ENCODE data around the gene TCHHL1.

Gene TCHHL1

DNA sequence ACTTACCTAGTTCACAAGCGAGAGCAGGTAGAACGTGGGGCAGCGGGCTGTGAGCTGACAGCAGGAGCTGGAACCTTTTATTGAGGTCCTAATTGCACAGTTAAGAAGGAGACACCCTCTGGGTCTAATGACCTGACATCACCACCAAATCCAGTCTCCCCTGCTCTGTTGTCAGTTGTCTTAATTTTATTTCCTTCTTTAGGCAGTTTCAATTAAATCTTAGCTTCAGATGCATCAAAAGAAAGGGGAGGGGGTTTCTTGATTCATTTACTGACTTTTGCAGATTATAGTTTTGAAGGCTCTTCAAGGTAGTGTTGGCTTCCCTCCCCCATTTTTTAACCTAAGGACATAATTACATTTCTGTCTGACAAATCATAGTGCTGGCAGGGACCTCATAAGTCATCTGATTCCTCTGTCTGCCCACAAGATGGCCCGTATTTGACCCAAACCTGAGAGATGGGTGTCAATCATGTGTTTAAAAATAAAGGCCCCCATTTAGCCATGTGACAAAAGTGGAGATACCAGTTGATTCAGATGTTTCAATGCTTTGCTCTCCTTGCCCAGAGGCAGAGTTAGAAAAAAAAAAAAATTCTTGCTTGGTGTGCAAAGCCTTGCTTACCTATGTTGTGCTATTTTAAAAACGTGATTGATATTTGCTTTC, at the start of gene TCHHL1:
TCHHL1 (minus strand) TSS at position 51 of the 661 bp plus-strand sequence. CDS start 921 bp downstream, outside the sequence.
- DNase-seq (ENCODE audit: low read depth in 2 of 2) = no peak

DNA sequence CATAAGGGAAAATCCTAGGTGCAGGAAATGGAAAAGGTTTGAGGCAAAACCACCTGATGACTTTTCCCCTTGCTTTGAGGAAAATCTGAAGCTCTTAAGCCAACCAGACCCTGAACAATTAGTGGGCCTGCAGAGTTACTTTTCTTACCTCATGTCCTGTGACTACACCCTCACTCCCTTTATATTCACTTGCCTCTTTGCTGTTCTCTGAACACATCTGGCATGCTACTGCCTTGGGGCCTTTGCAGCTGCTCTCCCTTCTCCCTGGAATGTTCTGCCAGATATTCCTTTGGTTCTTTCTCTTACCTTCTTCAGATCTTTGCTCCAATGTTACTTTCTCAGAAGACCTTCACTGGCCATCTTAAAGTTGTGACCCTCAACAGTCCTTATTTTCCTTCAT, 48.4 kb upstream of the TCHHL1 start:
- DNase-seq (ENCODE audit: low read depth in 2 of 2) = no peak

DNA sequence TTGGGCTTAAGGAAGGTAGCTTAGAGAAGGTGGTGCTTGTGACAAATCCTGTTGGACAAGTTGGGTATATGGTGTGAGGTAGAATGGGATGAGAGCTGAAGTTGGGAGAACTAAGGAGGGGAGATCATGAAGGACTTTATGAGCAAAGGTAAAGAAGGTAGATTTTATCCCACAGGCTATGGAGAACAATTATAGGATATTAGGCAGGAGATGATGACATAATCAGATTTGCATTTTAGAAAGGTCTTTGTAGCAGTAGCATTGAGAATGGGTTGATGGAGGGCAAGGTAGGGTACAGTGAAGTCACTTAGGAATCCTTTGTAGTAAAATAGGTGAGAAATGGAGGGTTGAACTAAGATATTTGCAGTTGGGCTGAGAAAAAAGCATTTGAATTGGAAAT, 41.3 kb upstream of the TCHHL1 start:
- no peak for DNase-seq (ENCODE audit: low read depth in 2 of 2)

DNA sequence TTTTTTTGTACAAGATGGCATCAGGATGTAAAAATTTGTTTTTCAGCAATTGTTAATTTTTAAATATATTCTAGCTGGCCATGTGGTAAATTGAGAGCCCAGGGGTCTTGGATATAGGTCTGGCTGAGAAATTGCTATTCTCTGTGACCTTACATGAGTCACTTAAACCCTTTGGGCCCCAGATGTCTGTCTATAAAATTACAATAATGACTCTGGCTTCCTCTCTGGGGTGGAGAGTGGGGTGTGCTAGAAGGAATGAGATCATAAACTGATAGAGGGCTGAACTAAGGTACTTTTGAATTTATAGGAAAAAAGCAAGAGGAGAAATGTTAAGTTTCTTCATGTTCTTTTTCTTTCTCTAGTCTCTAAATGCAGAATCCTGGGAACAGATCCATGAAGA, 38.8 kb upstream of the TCHHL1 start:
- DNase-seq (ENCODE audit: low read depth in 2 of 2) = no peak

DNA sequence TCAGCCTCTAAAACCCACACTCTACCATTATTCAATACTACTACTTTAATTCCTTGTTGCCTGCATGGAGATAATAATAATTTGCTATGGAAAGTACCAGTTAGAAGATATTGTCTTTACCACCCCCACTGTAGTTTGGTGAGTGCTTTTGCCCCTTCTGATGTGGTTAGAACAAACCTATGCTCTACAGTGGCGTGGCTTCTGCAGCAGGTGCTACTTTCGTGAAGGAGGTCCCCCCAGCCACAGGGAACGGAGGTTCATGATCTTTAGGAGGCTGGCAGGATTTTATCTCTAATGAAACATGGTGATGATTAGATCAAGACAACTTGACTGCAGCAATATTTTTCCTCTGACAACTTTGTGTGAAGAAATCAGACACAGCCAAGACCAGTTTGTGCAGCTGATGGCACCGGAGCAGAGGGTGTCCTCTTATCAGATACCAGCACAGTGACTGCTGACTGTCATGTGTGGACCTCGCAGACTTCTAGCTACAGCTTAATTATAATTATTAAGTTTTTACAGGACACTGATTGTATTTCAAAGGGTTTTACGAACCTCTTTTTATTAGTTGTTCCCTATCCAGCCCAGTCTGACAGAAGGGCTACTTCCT, 37.1 kb upstream of the TCHHL1 start:
- DNase-seq (ENCODE audit: low read depth in 2 of 2) = no peak

DNA sequence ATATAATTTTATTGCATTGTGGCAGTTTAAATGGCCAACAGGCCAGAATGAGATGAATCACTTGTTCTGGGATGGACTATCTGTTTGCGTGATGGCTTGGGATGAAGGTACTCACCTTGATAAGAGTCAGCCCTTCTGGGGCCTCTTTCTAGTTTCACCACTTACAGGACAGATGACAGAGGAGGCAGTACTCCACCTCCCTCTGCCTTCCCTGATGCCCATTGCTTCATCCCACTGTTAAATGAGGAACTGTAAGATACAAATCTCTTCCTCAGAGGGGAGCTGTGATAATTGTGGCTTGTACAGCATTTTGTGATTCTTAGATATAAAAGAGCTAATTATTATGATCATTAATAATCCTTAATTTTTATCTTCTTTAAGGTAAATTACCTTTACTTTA, 30.1 kb upstream of the TCHHL1 start:
- no peak for DNase-seq (ENCODE audit: low read depth in 2 of 2)

DNA sequence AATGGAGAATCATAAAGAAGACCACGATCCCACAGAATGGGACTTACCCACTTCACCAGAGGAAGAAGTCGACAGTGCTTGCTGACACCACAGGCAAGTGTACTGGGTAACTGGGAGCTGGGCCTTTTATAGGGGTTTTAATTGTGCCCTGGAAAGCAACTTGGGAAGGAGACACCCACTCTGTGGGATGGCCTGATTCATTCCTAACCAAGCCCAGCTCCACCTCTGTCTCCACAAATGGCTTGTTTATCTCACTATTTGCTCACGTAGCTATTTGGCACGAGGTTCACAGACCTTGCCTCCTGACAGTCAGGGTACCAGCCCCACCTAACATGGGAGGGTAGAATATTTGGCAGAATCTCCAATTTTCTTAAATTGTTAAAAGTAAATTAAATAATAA, 26.5 kb upstream of the TCHHL1 start, which contains the start of gene TCHH:
TCHH (minus strand) TSS at position 101 of the 400 bp plus-strand sequence. CDS start 1,364 bp downstream, outside the sequence.
- DNase-seq (ENCODE audit: low read depth in 2 of 2) = no peak

DNA sequence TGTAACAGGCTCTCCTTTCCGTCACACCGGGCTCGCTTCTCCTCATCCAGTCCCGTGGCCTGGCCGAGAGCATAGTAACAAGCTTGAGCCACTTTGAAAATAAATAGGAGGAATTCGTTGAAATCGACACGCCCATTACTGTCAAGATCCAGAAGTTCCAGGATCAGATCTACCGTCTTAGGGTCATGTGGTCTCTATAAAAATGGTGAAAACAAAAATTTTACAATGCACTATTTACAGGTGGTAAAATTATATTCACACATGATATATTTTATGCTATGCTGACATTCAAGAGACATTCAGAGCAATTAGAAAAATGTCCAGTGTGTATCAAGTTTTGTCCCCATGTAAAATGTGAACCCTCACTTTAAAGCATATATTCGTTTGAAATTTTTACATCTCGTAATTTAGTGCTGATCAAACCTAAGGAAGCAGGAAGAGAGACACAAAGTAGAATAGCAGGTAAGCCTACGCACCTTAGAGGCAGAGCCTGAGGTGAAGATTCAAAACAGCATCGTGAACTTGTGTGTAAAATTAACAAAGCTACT, 24.1 kb upstream of the TCHHL1 start:
- DNase-seq (ENCODE audit: low read depth in 2 of 2) = no peak

DNA sequence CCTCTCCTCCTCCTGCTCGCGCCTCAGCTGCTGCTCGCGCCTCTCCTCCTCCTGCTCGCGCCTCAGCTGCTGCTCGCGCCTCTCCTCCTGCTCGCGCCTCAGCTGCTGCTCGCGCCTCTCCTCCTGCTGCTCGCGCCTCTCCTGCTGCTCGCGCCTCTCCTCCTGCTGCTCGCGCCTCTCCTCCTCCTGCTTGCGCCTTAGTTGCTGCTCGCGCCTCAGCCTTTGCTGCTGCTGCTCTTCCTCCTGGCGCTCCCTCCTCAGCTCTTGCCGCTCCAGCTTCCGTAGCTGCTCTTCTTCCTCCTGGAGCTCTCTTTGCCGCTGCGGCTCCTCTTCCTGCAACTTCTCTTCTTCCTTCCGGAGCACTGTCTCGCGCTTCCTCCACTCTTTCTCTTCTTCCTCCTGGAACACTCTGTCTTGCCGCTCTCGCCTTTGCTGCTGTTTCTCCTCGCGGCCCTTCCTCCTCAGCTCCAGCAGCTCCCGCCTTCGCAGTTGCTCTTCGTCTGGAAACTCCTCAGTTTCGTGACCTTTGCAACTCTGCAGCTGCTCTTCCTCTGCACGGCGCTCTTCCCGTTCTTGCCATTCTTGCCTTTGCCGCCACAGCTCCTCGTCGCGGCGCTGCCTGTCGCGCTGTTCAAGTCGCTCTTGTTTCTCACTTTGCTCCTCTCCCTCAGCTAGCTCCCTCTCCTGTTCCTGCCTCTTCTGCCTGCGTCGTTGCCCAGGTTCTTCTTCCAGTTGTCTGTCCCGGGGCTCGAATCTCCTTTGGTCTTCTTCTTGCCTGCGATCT, 23.4 kb upstream of the TCHHL1 start:
- DNase-seq (ENCODE audit: low read depth in 2 of 2) = no peak

DNA sequence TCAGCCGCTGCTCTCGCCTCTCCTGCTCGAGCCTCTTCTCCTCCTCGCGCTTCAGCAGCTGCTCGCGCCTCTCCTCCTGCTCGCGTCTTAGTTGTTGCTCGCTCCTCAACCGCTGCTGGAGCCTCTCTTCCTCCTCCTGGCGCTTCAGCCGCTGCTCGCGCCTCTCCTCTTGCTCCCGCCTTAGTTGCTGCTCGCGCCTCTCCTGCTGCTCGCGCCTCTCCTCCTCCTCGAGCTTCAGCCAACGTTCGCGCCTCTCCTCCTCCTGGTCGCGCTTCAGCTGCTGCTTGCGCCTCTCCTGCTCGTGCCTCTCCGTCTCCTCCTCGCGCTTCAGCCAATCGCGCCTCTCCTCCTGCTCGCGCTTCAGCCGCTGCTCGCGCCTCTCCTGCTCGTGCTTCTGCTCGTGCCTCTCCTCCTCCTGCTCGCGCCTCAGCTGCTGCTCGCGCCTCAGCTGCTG, 22.7 kb upstream of the TCHHL1 start:
- no peak for DNase-seq (ENCODE audit: low read depth in 2 of 2)

DNA sequence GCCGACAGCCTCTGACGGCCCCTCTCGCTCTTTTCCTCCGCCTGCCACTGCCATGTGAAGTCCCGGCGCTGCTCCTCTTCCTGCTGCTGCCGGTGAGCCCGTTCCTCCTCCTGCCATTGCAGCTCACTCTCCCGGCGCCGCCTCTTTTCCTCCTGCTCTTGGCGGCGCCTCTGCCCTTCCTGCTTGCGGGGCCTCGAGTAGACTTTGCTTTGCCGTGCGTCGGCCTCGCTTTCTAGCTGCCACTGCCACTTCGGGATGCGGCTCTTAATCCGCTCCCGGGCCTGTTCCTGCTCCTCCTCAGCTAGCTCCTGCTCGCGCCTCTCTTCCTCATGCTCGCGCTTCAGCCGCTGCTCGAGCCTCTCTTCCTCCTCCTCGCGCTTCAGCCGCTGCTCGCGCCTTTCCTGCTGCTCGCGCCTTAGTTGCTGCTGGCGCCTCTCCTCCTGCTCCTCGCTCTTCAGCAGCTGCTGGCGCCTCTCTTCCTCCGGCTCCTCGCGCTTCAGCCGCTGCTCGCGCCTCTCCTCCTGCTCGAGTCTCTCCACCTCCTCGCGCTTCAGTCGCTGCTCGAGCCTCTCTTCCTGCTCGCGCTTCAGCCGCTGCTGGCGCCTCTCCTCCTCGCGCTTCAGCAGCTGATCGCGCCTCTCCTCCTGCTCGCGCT, 22.1 kb upstream of the TCHHL1 start:
- DNase-seq (ENCODE audit: low read depth in 2 of 2) = no peak

DNA sequence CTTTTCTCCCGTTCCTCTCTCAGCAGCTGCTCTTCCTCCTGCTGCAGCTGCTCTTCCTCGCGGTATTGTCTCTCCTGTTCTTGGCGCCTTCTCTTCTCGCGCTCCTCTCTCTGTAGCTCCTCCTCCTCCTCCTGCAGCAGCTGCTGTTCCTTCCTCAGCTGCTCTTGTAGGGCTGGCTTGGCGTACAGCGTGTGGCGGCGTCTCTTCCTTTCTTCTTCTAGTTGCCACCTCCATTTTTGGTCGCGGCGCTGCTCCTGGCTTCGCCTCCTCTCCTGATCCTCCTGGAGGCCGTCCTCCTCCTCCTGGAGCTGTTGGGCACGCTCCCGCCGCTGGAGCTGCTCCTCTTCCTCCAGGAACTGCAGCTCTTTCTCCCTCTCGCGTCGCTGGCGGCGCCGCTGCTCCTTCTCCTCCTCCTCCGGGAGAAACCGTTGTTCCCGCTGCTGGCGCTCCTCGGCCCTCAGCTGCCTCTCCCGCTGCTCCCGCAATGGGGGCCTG, 21.5 kb upstream of the TCHHL1 start:
- DNase-seq (ENCODE audit: low read depth in 2 of 2) = no peak

DNA sequence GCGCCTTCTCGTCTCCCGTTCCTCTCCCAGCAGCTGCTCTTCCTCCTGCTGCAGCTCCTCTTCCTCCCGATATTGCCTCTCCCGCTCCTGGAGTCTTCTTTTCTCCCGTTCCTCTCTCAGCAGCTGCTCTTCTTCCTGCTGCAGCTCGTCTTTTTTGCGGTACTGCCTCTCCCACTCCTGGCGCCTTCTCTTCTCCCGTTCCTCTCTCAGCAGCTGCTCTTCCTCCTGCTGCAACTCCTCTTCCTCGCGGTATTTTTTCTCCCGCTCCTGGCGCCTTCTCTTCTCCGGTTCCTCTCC, 21.1 kb upstream of the TCHHL1 start:
- DNase-seq (ENCODE audit: low read depth in 2 of 2) = no peak

DNA sequence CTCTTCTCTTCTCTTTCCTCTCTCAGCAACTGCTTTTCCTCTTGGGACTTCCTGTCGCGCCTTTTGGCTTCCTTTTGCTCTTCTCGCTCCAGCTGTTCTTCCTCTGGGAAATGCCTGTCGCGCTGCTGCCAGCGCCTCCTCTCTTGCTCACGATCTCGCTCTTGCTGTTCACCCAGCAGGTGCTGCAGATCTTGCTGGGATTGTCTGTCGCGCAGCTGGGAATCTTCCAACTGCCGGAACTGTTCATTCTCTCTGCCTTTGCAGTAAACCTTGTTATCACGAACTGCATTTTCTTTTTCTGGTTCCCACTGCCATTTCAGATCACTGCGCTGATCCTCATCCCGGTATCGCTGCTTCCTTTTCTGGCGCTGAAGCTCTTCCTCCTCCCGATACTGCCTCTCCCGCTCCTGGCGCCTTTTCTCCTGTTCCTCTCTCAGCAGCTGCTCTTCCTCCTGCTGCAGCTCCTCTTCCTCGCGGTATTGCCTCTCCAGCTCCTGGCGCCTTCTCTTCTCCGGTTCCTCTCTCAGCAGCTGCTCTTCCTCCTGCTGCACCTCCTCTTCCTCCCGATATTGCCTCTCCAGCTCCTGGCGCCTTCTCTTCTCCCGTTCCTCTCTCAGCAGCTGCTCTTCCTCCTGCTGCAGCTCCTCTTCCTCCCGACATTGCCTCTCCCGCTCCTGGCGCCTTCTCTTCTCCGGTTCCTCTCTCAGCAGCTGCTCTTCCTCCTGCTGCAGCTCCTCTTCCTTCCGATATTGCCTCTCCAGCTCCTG, 20.6 kb upstream of the TCHHL1 start:
- DNase-seq (ENCODE audit: low read depth in 2 of 2) = no peak

DNA sequence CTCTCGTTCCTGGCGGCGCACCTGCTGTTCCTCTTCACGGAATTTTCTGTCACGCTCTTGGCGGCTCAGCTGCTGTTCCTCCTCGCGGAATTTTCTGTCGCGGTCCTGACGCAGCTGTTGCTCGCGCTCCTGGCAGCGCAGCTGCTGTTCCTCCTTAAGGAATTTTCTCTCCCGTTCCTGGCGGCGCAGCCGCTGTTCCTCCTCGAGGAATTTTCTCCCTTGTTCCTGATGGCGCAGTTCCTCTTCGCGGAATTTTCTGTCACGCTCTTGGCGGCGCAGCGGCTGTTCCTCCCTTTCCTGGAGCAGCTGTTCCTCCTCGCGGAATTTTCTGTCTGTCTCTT, 20.0 kb upstream of the TCHHL1 start:
- DNase-seq (ENCODE audit: low read depth in 2 of 2) = no peak

DNA sequence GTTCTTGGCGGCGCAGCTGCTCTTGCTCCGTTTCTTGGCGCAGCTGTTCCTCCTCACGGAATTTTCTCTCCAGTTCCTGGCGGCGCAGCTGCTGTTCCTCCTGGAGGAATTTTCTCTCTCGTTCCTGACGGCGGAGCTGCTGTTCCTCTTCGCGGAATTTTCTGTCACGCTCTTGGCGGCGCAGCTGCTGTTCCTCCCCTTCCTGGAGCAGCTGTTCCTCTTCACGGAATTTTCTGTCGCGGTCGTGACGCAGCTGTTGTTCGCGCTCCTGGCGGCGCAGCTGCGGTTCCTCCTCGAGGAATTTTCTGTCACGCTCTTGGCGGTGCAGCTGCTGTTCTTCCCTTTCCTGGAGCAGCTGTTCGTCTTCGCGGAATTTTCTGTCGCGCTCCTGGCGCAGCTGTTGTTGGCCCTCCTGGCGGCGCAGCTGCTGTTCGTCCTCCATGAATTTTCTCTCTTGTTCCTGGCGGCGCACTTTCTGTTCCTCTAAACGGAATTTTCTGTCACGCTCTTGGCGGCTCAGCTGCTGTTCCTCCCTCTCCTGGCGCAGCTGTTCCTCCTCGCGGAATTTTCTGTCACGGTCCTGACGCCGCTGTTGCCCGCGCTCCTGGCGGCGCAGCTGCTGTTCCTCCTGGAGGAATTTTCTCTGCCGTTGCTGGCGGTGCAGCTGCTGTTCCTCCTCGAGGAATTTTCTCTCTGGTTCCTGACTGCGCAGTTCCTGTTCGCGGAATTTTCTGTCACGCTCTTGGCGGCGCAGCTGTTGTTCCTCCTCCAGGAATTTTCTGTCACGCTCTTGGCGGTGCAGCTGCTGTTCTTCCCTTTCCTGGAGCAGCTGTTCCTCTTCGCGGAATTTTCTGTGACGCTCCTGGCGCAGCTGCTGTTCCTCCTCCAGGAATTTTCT, 19.4 kb upstream of the TCHHL1 start:
- DNase-seq (ENCODE audit: low read depth in 2 of 2) = no peak

DNA sequence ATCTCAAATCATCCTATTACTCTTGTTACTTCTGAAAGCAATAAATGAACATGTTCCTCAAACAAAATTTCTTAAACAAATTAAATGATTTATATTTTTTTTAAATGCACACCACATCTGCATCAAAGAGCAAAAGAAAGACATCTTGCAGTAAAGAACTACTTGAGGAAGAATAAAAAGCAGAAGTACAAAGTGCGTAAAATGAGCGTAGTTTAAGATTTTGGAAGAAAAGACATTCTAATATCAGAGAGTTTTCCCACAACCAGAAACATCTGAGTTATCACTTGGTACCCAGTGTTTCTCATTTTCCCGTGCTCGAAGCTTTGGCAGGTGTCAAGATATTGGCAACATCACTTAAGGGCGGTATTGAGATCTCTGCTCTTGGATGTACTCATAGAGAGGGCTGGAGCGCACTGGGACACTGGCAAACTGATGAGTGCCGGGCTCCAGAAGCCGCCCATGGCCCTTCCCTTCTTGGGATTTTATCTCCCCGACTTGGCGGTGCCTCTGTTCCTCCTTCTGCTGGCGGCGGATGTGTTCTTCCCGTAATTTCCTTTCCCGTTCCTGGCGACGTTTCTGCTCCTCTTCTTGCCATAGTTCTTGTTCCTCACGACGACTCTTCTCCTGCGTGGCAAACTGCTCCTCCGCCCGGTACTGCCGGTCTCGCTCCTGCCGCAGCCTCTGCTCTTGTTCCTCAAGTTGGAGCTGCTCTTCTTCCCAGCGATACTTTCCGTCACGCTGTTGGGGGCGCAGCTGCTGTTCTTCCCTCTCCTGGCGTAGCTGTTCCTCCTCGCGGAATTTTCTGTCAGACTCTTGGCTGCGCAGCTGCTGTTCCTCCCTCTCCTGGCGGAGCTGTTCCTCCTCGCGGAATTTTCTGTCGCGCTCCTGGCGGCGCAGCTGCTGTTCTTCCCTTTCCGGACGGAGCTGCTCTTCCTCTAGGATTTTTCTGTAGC, 18.4 kb upstream of the TCHHL1 start:
- DNase-seq (ENCODE audit: low read depth in 2 of 2) = no peak

DNA sequence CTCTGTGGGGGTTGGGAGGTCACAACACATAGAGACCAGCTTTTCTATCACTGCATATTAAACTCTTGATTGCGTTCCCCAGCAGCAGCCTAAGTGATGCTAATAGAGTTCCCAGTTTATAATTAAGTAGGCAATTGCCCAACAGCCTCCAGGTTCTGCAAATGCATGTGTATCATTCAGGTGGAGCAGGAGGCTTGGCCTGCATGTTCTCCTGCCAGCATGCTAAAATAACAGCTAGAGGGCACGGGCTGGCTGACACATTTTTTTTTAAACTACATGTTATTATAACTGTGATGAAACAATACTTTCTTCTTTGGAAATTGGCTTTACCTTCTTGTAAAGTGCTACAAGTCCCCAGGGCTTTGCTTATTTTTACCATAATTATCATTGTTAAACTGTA, 16.0 kb upstream of the TCHHL1 start:
- no peak for DNase-seq (ENCODE audit: low read depth in 2 of 2)

DNA sequence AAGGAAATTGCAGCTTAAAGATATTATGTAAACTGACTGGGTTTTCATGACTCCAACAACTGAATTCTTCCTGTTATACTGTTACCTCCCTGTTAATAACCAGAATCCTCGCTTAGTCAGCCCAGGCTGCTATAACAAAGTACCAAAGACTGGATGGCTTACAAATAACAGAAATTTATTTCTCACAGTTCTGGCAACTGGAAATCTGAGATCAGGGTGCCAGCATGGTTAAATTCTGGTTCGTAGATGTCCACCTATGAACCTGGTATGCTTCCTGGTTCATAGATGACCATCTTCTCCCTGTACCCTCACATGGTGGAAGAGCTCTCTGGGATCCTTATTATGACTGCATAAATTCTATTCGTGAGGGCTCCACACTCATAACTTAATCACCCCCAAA, 8.1 kb upstream of the TCHHL1 start:
- no peak for DNase-seq (ENCODE audit: low read depth in 2 of 2)
